Activated T-cell treated with anti-CD3 and anti-CD28 coated beads, Interleukin-2, amount 50 U/mL, for 24 hours (primary cell): ENCODE data around the gene ELOVL2.

ENCODE experiments used
- DNase-seq: peaks from one replicate; pipeline ENCODE4 v3.0.0-alpha.2; 2020
- H3K27ac Mint-ChIP-seq: 2 replicates; pipeline ENCODE4 v1.8.0; 2020; ENCODE audit warnings: mild to moderate bottlenecking, mixed read lengths
- H3K27me3 Mint-ChIP-seq: 2 replicates; pipeline ENCODE4 v1.8.0; 2020; ENCODE audit warnings: mixed read lengths
- H3K36me3 Mint-ChIP-seq: 2 replicates; pipeline ENCODE4 v1.8.0; 2020; ENCODE audit warnings: low read depth, mixed read lengths
- H3K4me1 Mint-ChIP-seq: 2 replicates; pipeline ENCODE4 v1.8.0; 2020; ENCODE audit warnings: low read depth, mixed read lengths
- H3K4me3 Mint-ChIP-seq: 2 replicates; pipeline ENCODE4 v1.8.0; 2020; ENCODE audit warnings: mild to moderate bottlenecking, moderate library complexity, mixed read lengths
- H3K9me3 Mint-ChIP-seq: 2 replicates; pipeline ENCODE4 v1.8.0; 2020; ENCODE audit warnings: mixed read lengths

ELOVL2 gene

GRCh38 chr6:10962673-10963072, 81.4 kb downstream of the ELOVL2 start:
- Mint-ChIP-seq H3K27ac (no peak overlapping the region), H3K4me3 (no peak overlapping the region), H3K36me3 (no peaks in the 10 kb centered on the region), H3K9me3 (peaks cover 7% of the 10 kb centered on the region), H3K27me3 (peaks cover 30% of the 10 kb centered on the region), H3K4me1 (no peaks in the 10 kb centered on the region)
- DNase-seq, result no peak

- Mint-ChIP-seq H3K27ac (no peak overlapping the region), H3K9me3 (peaks cover 7% of the 10 kb centered on the region), H3K27me3 (peaks cover 33% of the 10 kb centered on the region), H3K36me3 (no peaks in the 10 kb centered on the region), H3K4me1 (no peaks in the 10 kb centered on the region), H3K4me3 (no peak overlapping the region)
- no peak for DNase-seq
Measured at GRCh38 chr6:10961837-10962236, 82.3 kb downstream of the ELOVL2 start.

DNA sequence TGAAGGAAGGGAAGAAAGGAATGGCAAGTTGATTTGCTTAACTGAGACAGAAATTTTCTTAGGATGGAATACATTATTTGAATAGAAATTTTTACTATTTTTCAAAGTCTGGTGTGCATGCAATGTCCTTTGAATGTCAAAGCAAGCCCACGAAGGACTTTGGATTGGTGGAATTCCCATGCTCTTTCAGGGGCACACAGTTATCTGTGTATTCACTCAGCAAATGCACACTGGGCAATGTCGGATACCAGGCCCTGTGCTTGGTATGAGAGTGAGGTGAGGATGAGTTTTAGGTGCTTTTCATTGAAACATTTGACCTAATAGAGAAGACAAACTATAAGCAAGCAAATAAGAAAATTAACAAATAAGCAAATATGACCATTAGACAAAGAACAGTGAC, 83.9 kb downstream of the ELOVL2 start:
- Mint-ChIP-seq H3K36me3 (no peaks in the 10 kb centered on the region), H3K4me1 (no peaks in the 10 kb centered on the region), H3K9me3 (no peaks in the 10 kb centered on the region), H3K4me3 (no peak overlapping the region), H3K27ac (no peak overlapping the region), H3K27me3 (peaks cover 29% of the 10 kb centered on the region)
- DNase-seq, result no peak

DNA sequence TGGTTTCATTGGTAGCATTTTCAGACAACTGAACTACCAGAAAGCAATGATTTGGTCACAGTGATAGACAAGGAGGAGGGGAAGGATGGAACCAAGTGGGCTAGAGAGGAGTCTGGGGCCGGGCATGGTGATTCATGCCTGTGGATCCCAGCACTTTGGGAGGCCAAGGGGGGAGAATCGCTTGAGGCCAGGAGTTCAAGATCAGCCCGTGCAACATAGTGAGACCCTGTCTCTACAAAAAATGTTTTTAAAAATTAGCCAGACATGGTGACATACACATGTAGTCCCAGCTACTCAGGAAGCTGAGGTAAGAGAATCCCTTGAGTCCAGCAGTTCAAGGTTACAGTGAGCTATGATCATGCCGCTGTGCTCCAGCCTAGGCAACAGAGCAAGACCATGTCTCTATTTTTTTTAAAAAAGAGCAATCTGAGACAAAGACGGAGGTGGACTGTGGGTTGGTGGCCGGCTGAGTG, 86.7 kb downstream of the ELOVL2 start:
- Mint-ChIP-seq H3K27me3 (peaks cover 35% of the 10 kb centered on the region), H3K4me3 (no peak overlapping the region), H3K9me3 (no peaks in the 10 kb centered on the region), H3K36me3 (no peaks in the 10 kb centered on the region), H3K27ac (no peak overlapping the region), H3K4me1 (no peaks in the 10 kb centered on the region)
- no peak for DNase-seq

DNA sequence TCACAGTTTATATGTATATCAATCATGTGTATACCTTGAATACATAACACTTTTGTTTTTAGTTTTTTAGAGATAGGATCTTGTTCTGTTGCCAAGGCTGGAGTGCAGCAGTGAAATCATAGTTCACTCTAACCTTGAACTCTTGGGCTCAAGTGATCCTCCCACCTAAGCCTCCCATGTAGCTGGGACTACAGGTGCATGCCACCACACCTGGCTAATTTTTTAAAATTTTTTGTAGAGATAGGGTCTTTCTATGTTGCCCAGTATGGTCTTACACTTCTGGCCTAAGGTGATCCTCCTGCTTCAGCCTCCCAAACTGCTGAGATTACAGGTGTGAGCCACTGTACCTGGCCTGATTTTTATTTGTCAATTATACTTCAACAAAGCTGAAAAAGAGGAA, 87.3 kb downstream of the ELOVL2 start:
- H3K4me1 Mint-ChIP-seq, result no peaks in the 10 kb centered on the region
- no peak for DNase-seq
- H3K27ac Mint-ChIP-seq, result no peak overlapping the region
- no peaks in the 10 kb centered on the region for H3K36me3 Mint-ChIP-seq
- no peaks in the 10 kb centered on the region for H3K9me3 Mint-ChIP-seq
- H3K27me3 Mint-ChIP-seq, result peaks cover 41% of the 10 kb centered on the region
- H3K4me3 Mint-ChIP-seq, result no peak overlapping the region

DNA sequence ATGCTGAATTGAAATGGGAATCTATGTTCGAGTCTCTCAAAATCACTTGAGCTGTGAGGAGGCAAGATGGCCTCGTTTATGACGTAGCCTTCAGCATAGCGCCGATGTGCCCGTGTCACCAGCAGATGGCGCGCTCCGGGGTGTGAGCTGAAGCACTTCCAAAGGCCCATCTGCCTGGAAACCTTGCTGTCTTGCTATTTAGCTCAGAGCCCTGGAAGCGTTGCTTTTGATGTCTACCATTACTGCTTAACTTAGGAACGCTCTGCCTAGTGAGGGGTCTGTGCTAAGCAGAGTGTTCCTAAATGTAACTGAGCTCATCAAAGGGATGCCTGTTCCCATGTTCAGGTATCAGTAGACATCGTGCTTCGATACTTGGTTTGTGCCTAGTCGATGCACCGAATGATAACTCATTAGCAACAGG, 89.5 kb downstream of the ELOVL2 start:
- Mint-ChIP-seq H3K27me3 (peaks cover 34% of the 10 kb centered on the region), H3K9me3 (no peaks in the 10 kb centered on the region), H3K4me3 (no peak overlapping the region), H3K36me3 (no peaks in the 10 kb centered on the region), H3K4me1 (no peaks in the 10 kb centered on the region), H3K27ac (no peak overlapping the region)
- DNase-seq, result peak; percentile 77

GRCh38 chr6:10951675-10952282, 92.3 kb downstream of the ELOVL2 start:
- H3K27ac Mint-ChIP-seq, result no peak overlapping the region
- DNase-seq, result no peak
- H3K36me3 Mint-ChIP-seq, result no peaks in the 10 kb centered on the region
- H3K27me3 Mint-ChIP-seq, result peaks cover 32% of the 10 kb centered on the region
- H3K4me1 Mint-ChIP-seq, result no peaks in the 10 kb centered on the region
- H3K9me3 Mint-ChIP-seq, result no peaks in the 10 kb centered on the region
- no peak overlapping the region for H3K4me3 Mint-ChIP-seq

DNA sequence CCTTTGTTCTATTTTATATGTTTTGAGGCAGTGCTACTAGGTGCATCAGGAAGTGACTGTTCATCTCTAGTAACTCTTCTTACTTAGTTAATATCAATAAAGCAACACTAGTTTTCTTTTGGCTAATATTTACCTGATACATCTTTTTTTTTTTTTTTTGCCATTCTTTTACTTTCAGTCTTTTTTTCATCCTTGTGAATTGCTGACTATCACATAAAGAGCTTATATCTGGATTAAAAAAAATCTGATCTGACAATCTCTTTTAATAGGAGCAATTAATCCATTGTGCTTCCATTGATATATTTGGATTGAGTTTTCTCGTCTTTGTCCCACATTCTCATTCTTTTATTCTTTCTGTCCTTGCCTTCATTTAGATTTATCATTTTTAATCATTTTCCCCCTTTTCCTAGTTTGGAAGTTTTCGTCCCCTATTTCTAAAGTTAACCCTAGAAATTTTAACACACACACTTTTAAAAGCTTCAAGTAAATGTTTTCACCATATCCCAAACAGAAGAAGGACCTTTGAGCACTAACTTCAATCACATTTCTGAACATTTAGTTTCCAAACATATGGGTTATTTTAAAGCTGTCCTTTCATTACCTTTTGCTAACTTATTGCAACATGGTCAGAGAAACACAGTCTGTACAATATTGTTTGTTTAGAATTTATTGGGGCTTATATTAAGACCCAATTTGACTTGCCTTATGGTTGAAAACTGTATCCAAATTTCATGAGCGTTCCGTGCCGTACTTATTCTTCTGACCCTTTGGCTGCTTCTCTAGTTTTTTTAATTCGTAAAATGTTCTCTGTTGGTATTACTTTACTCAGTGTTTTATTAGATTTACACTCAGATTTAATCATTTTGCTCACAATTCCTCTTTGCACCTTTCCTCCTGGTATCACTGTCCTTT, 94.3 kb downstream of the ELOVL2 start:
- no peaks in the 10 kb centered on the region for H3K4me1 Mint-ChIP-seq
- H3K27me3 Mint-ChIP-seq, result peaks cover 32% of the 10 kb centered on the region
- H3K4me3 Mint-ChIP-seq, result no peak overlapping the region
- no peaks in the 10 kb centered on the region for H3K36me3 Mint-ChIP-seq
- H3K27ac Mint-ChIP-seq, result no peak overlapping the region
- DNase-seq, result no peak
- H3K9me3 Mint-ChIP-seq, result no peaks in the 10 kb centered on the region

DNA sequence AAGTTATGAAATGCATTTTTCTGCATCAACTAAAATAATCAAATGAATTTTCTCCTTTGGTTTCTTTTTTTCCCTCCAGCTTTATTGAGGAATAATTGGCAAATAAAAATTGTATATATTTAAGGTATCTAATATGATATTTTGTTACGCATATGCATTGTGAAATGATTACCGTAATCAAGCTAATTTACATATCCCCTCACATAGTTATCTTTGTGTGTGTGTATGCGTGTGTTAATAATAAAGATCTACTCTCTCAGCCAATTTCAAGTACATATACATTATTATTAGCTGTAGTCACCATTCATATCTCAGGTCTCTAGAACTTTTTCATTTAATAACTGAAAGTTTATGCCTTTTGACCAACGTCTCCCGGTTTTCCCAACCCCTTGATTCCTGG, 96.1 kb downstream of the ELOVL2 start:
- DNase-seq, result no peak
- Mint-ChIP-seq H3K4me3 (no peak overlapping the region), H3K36me3 (no peaks in the 10 kb centered on the region), H3K27me3 (peaks cover 21% of the 10 kb centered on the region), H3K27ac (no peak overlapping the region), H3K9me3 (no peaks in the 10 kb centered on the region), H3K4me1 (no peaks in the 10 kb centered on the region)

DNA sequence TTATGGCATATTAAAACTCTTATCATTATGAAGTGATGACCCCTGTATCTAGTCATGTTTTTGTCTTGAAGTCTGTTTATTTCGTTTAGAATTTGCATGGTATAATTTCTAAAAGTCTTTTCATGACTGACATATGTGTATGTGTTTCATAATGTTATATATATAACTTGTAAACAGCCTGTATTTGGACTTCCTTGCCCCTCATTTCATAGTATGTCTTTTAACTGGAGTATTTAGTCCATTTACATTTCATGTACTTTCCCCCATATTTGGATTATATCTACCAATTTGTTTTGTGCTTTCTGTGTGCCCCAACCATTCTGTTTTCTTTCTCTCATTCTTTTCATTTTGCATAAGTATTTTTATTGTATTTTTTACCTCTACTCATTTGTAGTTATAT, 98.3 kb downstream of the ELOVL2 start:
- Mint-ChIP-seq H3K27ac (no peak overlapping the region), H3K36me3 (no peaks in the 10 kb centered on the region), H3K27me3 (peaks cover 11% of the 10 kb centered on the region), H3K4me1 (no peaks in the 10 kb centered on the region), H3K4me3 (no peak overlapping the region), H3K9me3 (no peaks in the 10 kb centered on the region)
- DNase-seq, result no peak

DNA sequence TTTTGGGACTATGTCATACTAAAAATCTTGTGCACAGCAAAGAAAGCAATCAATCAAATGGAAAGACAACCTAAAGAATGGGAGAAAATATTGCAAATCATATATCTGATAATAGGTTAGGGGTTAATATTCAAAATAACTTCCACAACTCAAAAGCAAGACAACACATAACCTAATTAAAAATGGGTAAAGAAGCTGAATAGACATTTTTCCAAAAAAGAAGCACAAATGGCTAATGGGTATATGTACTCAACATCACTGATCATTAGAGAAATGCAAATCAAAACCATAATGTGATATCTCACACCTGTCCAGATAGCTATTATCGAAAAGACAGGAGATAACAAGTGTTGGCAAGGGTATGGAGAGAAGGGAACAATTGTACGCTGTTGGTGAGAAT, 104.3 kb downstream of the ELOVL2 start:
- H3K9me3 Mint-ChIP-seq, result no peaks in the 10 kb centered on the region
- no peaks in the 10 kb centered on the region for H3K4me1 Mint-ChIP-seq
- no peak for DNase-seq
- no peak overlapping the region for H3K4me3 Mint-ChIP-seq
- peaks cover 10% of the 10 kb centered on the region for H3K27me3 Mint-ChIP-seq
- no peak overlapping the region for H3K27ac Mint-ChIP-seq
- H3K36me3 Mint-ChIP-seq, result no peaks in the 10 kb centered on the region

DNA sequence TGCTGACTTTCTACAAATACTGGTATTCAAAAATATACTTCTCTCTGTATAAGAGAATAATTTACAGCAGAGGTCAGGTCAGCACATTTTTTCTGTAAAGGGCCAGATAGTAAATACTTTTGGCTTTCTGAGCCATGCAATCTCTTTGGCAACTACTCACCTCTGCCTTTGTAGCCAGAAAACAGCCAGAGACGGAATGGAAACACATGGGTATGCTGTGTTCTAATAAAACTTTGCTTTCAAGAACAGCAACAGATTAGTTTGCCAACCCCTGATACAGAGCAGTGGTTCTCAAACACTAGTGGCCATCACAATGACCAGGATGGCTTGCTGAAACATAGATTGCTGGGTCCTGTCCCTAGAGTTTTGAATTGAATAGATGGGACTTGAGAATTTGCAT, 111.0 kb downstream of the ELOVL2 start:
- no peak overlapping the region for H3K27ac Mint-ChIP-seq
- no peaks in the 10 kb centered on the region for H3K4me1 Mint-ChIP-seq
- H3K9me3 Mint-ChIP-seq, result no peaks in the 10 kb centered on the region
- no peaks in the 10 kb centered on the region for H3K36me3 Mint-ChIP-seq
- no peak for DNase-seq
- no peak overlapping the region for H3K4me3 Mint-ChIP-seq
- H3K27me3 Mint-ChIP-seq, result peaks cover 30% of the 10 kb centered on the region
